ENCODE measurements around the gene SLC2A1. TPM values are rescaled to one million over a fixed set of nuclear protein-coding genes. Genes with fewer than 3 reads are reported as not detected.
A peak's percentile ranks its signal among the peaks of the same experiment; 100 is the strongest.

Gene SLC2A1
- total RNA-seq, 1 experiment from 2014 or later: 422 TPM

GRCh38 chr1:42956739-42957138 lies 1.9 kb downstream of the SLC2A1 start:
- CTCF ChIA-PET: interaction anchor here (0.8 kb wide), 1 partner anchor 34 kb away, joined by 3 read pairs; no protein-coding TSS in a partner anchor
- peak overlapping the region; percentile 90 for H3K4me3 Mint-ChIP-seq (ENCODE audit: unreplicated experiment)
- peak overlapping the region; percentile 83 for H3K27ac Mint-ChIP-seq (ENCODE audit: unreplicated experiment)
- POLR2A ChIA-PET: interaction anchor here (0.5 to 0.9 kb wide), 4 partner anchors 10 to 117 kb away, joined by 3 to 5 read pairs (median 3); no protein-coding TSS in a partner anchor
- H3K9me3 Mint-ChIP-seq (ENCODE audit: unreplicated experiment): no peaks in the 10 kb centered on the region
- no peaks in the 10 kb centered on the region for H3K27me3 Mint-ChIP-seq (ENCODE audit: insufficient read depth, unreplicated experiment)
- Histone ChIP-seq H3K27me3 (replicated peaks; ENCODE audit: control insufficient read depth, insufficient read depth, low read length) (no peaks in the 10 kb centered on the region), H3K36me3 (ENCODE audit: control insufficient read depth, insufficient read depth, low read length) (peaks cover 5% of the 10 kb centered on the region; the same call in 1 of the 2 replicates), H3K4me1 (peaks cover 54% of the 10 kb centered on the region), H3K9me3 (no peaks in the 10 kb centered on the region), H3K4me3 (ENCODE audit: low read depth, low read length) (peak overlapping the region; percentile 95)
- DNase-seq: no peak
- peaks cover 21% of the 10 kb centered on the region for H3K4me1 Mint-ChIP-seq (ENCODE audit: low read depth, unreplicated experiment)
- H3K36me3 Mint-ChIP-seq (ENCODE audit: insufficient read depth, unreplicated experiment): peaks cover 76% of the 10 kb centered on the region
- TF ChIP-seq CTCF (IDR thresholded peaks at IDR 0.05; ENCODE audit: insufficient read depth in 1 of 2, low read depth in 1 of 2, low read length in 1 of 2, severe bottlenecking in 1 of 2, unreplicated experiment in 1 of 2): no peak
- intact Hi-C loops (cut with micrococcal nuclease; ENCODE audit: unreplicated experiment): loop anchor here (5.0 kb wide), 1 partner anchor 34 kb away; no protein-coding TSS in a partner anchor
- BruUV-seq (replicated peaks): no TSS peak

GRCh38 chr1:42955311-42956063 lies 3.2 kb downstream of the SLC2A1 start:
- no peaks in the 10 kb centered on the region for H3K9me3 ChIP-seq
- Mint-ChIP-seq H3K9me3 (ENCODE audit: unreplicated experiment) (no peaks in the 10 kb centered on the region), H3K4me3 (ENCODE audit: unreplicated experiment) (peak overlapping the region; percentile 90), H3K36me3 (ENCODE audit: insufficient read depth, unreplicated experiment) (peaks cover 79% of the 10 kb centered on the region), H3K4me1 (ENCODE audit: low read depth, unreplicated experiment) (peaks cover 17% of the 10 kb centered on the region), H3K27ac (ENCODE audit: unreplicated experiment) (peak overlapping the region; percentile 62), H3K27me3 (ENCODE audit: insufficient read depth, unreplicated experiment) (no peaks in the 10 kb centered on the region)
- no TSS peak for BruUV-seq (replicated peaks)
- no peak for TF ChIP-seq CTCF (IDR thresholded peaks at IDR 0.05; ENCODE audit: insufficient read depth in 1 of 2, low read depth in 1 of 2, low read length in 1 of 2, severe bottlenecking in 1 of 2, unreplicated experiment in 1 of 2)
- intact Hi-C loops (cut with micrococcal nuclease; ENCODE audit: unreplicated experiment): loop anchor here (5.0 kb wide), 1 partner anchor 33 kb away; no protein-coding TSS in a partner anchor
- CTCF ChIA-PET: interaction anchor here (0.6 kb wide), 1 partner anchor 42 kb away, joined by 4 read pairs; no protein-coding TSS in a partner anchor
- H3K36me3 ChIP-seq (ENCODE audit: control insufficient read depth, insufficient read depth, low read length): peaks cover 5% of the 10 kb centered on the region; the same call in 1 of the 2 replicates
- H3K4me1 ChIP-seq: peaks cover 53% of the 10 kb centered on the region
- DNase-seq: no peak
- POLR2A ChIA-PET: interaction anchor here (0.7 kb wide), 1 partner anchor 103 kb away, joined by 3 read pairs; no protein-coding TSS in a partner anchor
- H3K27me3 ChIP-seq (replicated peaks; ENCODE audit: control insufficient read depth, insufficient read depth, low read length): no peaks in the 10 kb centered on the region
- H3K4me3 ChIP-seq (ENCODE audit: low read depth, low read length): peak overlapping the region; percentile 95

- BruUV-seq (replicated peaks): no TSS peak
- peaks cover 93% of the 10 kb centered on the region for H3K36me3 Mint-ChIP-seq (ENCODE audit: insufficient read depth, unreplicated experiment)
- POLR2A ChIA-PET: no interaction called here
- H3K27me3 Mint-ChIP-seq (ENCODE audit: insufficient read depth, unreplicated experiment): no peaks in the 10 kb centered on the region
- intact Hi-C loops (cut with micrococcal nuclease; ENCODE audit: unreplicated experiment): no loop called here
- no peak for TF ChIP-seq CTCF (IDR thresholded peaks at IDR 0.05; ENCODE audit: insufficient read depth in 1 of 2, low read depth in 1 of 2, low read length in 1 of 2, severe bottlenecking in 1 of 2, unreplicated experiment in 1 of 2)
- Histone ChIP-seq H3K27me3 (replicated peaks; ENCODE audit: control insufficient read depth, insufficient read depth, low read length) (no peaks in the 10 kb centered on the region), H3K4me1 (peaks cover 63% of the 10 kb centered on the region), H3K9me3 (no peaks in the 10 kb centered on the region), H3K4me3 (ENCODE audit: low read depth, low read length) (no peak overlapping the region), H3K36me3 (ENCODE audit: control insufficient read depth, insufficient read depth, low read length) (peaks cover 5% of the 10 kb centered on the region; the same call in 1 of the 2 replicates)
- no peaks in the 10 kb centered on the region for H3K9me3 Mint-ChIP-seq (ENCODE audit: unreplicated experiment)
- DNase-seq: no peak
- peaks cover 26% of the 10 kb centered on the region for H3K4me1 Mint-ChIP-seq (ENCODE audit: low read depth, unreplicated experiment)
- CTCF ChIA-PET: interaction anchor here (0.6 kb wide), 1 partner anchor 120 kb away, joined by 3 read pairs; no protein-coding TSS in a partner anchor
- H3K4me3 Mint-ChIP-seq (ENCODE audit: unreplicated experiment): no peak overlapping the region
- H3K27ac Mint-ChIP-seq (ENCODE audit: unreplicated experiment): no peak overlapping the region
Observed at GRCh38 chr1:42953182-42954180, 5.2 kb downstream of the SLC2A1 start.

All from Caco-2 (cell line).